ENCODE results near the gene CHST1.
A peak's percentile ranks its signal among the peaks of the same experiment; 100 is the strongest.

The CHST1 gene

GRCh38 chr11:45669956-45670355 lies 4.5 kb upstream of the CHST1 start:
- Histone ChIP-seq H3K27ac (replicated peaks; ENCODE audit: low read length) (no peak overlapping the region), H3K4me1 (ENCODE audit: control insufficient read depth in 2 of 2, insufficient read depth in 1 of 2, low read depth in 1 of 2, low read length in 2 of 2) (peaks cover 0 to 2% of the 10 kb centered on the region in 2 donors), H2AFZ (ENCODE audit: low read length) (no peak overlapping the region), H2BK5ac (ENCODE audit: low read length) (no peak overlapping the region), H3K27me3 (ENCODE audit: control insufficient read depth in 3 of 3, insufficient read depth in 3 of 3, low read depth in 1 of 3, low read length in 3 of 3) (peaks cover 0 to 68% (median 13%) of the 10 kb centered on the region in 3 experiments), H3K79me1 (ENCODE audit: low read depth, low read length) (no peaks in the 10 kb centered on the region), H4K91ac (ENCODE audit: low read depth, low read length, poor library complexity) (no peak overlapping the region), H3K9ac (ENCODE audit: low read depth, low read length, poor library complexity) (no peak overlapping the region), H3K4me3 (ENCODE audit: low read length in 2 of 2) (no peak overlapping the region), H3K9me3 (replicated peaks in 1 of 2; ENCODE audit: control insufficient read depth in 2 of 2, insufficient read depth in 1 of 2, low read depth in 1 of 2, low read length in 2 of 2) (no peaks in the 10 kb centered on the region), H3K36me3 (replicated peaks in 1 of 2; ENCODE audit: control insufficient read depth in 2 of 2, insufficient read depth in 2 of 2, low read length in 2 of 2) (no peaks in the 10 kb centered on the region), H4K8ac (ENCODE audit: low read depth, low read length) (no peak overlapping the region), H3K23ac (ENCODE audit: low read depth, low read length, poor library complexity) (no peak overlapping the region), H3K4ac (ENCODE audit: low read length) (no peak overlapping the region), H3K14ac (ENCODE audit: low read length) (no peak overlapping the region), H2BK15ac (ENCODE audit: low read length) (peak overlapping the region; percentile 81), H3K4me2 (ENCODE audit: insufficient read depth, low read length, poor library complexity, severe bottlenecking) (no peak overlapping the region), H2AK5ac (ENCODE audit: low read depth, low read length) (no peak overlapping the region), H2BK12ac (ENCODE audit: low read length) (no peak overlapping the region), H3K18ac (ENCODE audit: low read length) (no peak overlapping the region), H2BK120ac (ENCODE audit: low read depth, low read length) (no peak overlapping the region)
- WGBS, 2 donors (ENCODE audit: extremely low coverage in 2 of 2, insufficient read length in 2 of 2, insufficient replicate concordance in 1 of 2) = no CpG with 5 or more reads among the region's 4 CpGs
- no peak for DNase-seq (ENCODE audit: low spot score)

DNA sequence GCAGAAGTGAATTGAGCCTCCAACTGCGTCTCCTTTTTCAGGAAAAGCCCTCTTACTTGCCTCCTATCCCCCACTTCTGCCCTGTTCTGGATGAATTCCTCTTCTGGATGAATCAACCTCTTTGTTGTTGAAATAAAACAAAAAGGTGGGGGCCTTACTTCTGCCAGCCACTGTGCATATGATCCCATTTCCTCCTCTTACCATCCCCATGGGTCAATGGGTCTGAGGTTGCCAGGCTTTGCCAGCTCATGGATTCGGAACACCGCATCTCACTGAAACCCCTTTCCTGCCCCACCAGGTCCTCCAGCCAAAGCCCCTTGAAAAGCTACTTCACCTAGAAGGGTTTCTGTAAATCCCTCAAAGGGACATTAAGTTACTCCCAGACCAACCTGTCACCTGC lies 3.7 kb upstream of the CHST1 start:
- H3K27me3 ChIP-seq (ENCODE audit: control insufficient read depth in 3 of 3, insufficient read depth in 3 of 3, low read depth in 1 of 3, low read length in 3 of 3) = peaks cover 0 to 76% (median 21%) of the 10 kb centered on the region in 3 experiments
- no peak overlapping the region for H2BK12ac ChIP-seq (ENCODE audit: low read length)

DNA sequence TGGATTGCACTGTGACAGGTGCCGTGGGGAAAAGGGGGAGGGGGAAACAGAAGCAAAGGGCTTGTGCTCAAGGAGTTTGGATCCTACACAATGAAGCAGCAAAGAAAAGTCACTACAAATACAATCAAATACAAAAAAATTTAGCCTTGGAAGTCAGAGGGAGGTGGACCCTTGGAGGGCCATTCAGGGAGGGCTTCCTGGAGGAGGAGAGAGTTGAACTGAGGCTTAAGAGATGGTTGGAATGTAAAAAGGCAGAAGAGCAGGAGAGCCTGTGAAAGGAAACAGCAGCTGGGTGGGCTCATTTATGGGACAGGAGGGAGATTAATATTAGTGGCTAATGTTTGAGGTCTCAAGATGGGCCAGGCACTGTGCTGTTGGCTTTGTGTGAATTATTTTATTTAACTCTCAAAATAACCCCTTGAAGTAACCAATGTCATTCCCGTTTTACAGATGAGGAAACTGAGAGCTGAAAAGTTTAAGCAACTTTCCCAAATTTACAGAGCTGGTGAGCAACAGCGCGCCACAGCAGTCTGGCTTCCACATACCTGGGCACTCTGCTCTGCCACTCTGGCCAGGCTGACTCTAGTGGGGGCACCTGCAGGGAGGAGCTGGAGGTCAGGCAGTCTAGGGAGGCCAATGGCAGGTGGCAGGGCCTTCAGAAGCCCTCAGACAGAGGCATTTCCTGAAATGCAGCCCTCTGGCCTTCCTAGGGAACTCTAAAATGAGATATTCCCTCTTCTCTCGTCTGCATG lies 2.7 kb upstream of the CHST1 start:
- Histone ChIP-seq H3K4me2 (ENCODE audit: insufficient read depth, low read length, poor library complexity, severe bottlenecking) (no peak overlapping the region), H3K4ac (ENCODE audit: low read length) (no peak overlapping the region), H2AFZ (ENCODE audit: low read length) (no peak overlapping the region), H4K91ac (ENCODE audit: low read depth, low read length, poor library complexity) (no peak overlapping the region), H3K9ac (ENCODE audit: low read depth, low read length, poor library complexity) (no peak overlapping the region), H2AK5ac (ENCODE audit: low read depth, low read length) (no peak overlapping the region), H2BK15ac (ENCODE audit: low read length) (no peak overlapping the region), H3K27ac (replicated peaks; ENCODE audit: low read length) (no peak overlapping the region), H2BK12ac (ENCODE audit: low read length) (no peak overlapping the region), H4K8ac (ENCODE audit: low read depth, low read length) (no peak overlapping the region), H2BK120ac (ENCODE audit: low read depth, low read length) (no peak overlapping the region), H3K36me3 (replicated peaks in 1 of 2; ENCODE audit: control insufficient read depth in 2 of 2, insufficient read depth in 2 of 2, low read length in 2 of 2) (no peaks in the 10 kb centered on the region), H3K79me1 (ENCODE audit: low read depth, low read length) (no peaks in the 10 kb centered on the region), H3K9me3 (replicated peaks in 1 of 2; ENCODE audit: control insufficient read depth in 2 of 2, insufficient read depth in 1 of 2, low read depth in 1 of 2, low read length in 2 of 2) (no peaks in the 10 kb centered on the region), H3K14ac (ENCODE audit: low read length) (no peak overlapping the region), H3K23ac (ENCODE audit: low read depth, low read length, poor library complexity) (peak overlapping the region; percentile 56), H2BK5ac (ENCODE audit: low read length) (no peak overlapping the region), H3K4me3 (ENCODE audit: low read length in 2 of 2) (no peak overlapping the region), H3K4me1 (ENCODE audit: control insufficient read depth in 2 of 2, insufficient read depth in 1 of 2, low read depth in 1 of 2, low read length in 2 of 2) (peaks cover 5 to 8% of the 10 kb centered on the region in 2 donors), H3K18ac (ENCODE audit: low read length) (no peak overlapping the region), H3K27me3 (ENCODE audit: control insufficient read depth in 3 of 3, insufficient read depth in 3 of 3, low read depth in 1 of 3, low read length in 3 of 3) (peaks cover 0 to 86% (median 31%) of the 10 kb centered on the region in 3 experiments)
- no CpG with 5 or more reads among the region's 5 CpGs for WGBS, 2 donors (ENCODE audit: extremely low coverage in 2 of 2, insufficient read length in 2 of 2, insufficient replicate concordance in 1 of 2)
- no peak for DNase-seq (ENCODE audit: low spot score)

More for the DNA sequence above, 3.7 kb upstream of the CHST1 start:
- Histone ChIP-seq H3K23ac (ENCODE audit: low read depth, low read length, poor library complexity) (no peak overlapping the region), H3K9me3 (replicated peaks in 1 of 2; ENCODE audit: control insufficient read depth in 2 of 2, insufficient read depth in 1 of 2, low read depth in 1 of 2, low read length in 2 of 2) (no peaks in the 10 kb centered on the region), H3K27ac (replicated peaks; ENCODE audit: low read length) (no peak overlapping the region), H3K14ac (ENCODE audit: low read length) (no peak overlapping the region), H3K36me3 (replicated peaks in 1 of 2; ENCODE audit: control insufficient read depth in 2 of 2, insufficient read depth in 2 of 2, low read length in 2 of 2) (no peaks in the 10 kb centered on the region), H3K4me3 (ENCODE audit: low read length in 2 of 2) (no peak overlapping the region), H2AK5ac (ENCODE audit: low read depth, low read length) (no peak overlapping the region), H2AFZ (ENCODE audit: low read length) (no peak overlapping the region), H3K4ac (ENCODE audit: low read length) (no peak overlapping the region), H3K9ac (ENCODE audit: low read depth, low read length, poor library complexity) (no peak overlapping the region), H2BK5ac (ENCODE audit: low read length) (no peak overlapping the region), H4K91ac (ENCODE audit: low read depth, low read length, poor library complexity) (no peak overlapping the region), H3K4me2 (ENCODE audit: insufficient read depth, low read length, poor library complexity, severe bottlenecking) (no peak overlapping the region), H3K4me1 (ENCODE audit: control insufficient read depth in 2 of 2, insufficient read depth in 1 of 2, low read depth in 1 of 2, low read length in 2 of 2) (peaks cover 2 to 3% of the 10 kb centered on the region in 2 donors), H3K79me1 (ENCODE audit: low read depth, low read length) (no peaks in the 10 kb centered on the region), H2BK120ac (ENCODE audit: low read depth, low read length) (no peak overlapping the region), H4K8ac (ENCODE audit: low read depth, low read length) (no peak overlapping the region), H2BK15ac (ENCODE audit: low read length) (no peak overlapping the region), H3K18ac (ENCODE audit: low read length) (no peak overlapping the region)
- DNase-seq (ENCODE audit: low spot score) = no peak
- WGBS, 2 donors (ENCODE audit: extremely low coverage in 2 of 2, insufficient read length in 2 of 2, insufficient replicate concordance in 1 of 2) = no CpG with 5 or more reads among the region's 3 CpGs

DNA sequence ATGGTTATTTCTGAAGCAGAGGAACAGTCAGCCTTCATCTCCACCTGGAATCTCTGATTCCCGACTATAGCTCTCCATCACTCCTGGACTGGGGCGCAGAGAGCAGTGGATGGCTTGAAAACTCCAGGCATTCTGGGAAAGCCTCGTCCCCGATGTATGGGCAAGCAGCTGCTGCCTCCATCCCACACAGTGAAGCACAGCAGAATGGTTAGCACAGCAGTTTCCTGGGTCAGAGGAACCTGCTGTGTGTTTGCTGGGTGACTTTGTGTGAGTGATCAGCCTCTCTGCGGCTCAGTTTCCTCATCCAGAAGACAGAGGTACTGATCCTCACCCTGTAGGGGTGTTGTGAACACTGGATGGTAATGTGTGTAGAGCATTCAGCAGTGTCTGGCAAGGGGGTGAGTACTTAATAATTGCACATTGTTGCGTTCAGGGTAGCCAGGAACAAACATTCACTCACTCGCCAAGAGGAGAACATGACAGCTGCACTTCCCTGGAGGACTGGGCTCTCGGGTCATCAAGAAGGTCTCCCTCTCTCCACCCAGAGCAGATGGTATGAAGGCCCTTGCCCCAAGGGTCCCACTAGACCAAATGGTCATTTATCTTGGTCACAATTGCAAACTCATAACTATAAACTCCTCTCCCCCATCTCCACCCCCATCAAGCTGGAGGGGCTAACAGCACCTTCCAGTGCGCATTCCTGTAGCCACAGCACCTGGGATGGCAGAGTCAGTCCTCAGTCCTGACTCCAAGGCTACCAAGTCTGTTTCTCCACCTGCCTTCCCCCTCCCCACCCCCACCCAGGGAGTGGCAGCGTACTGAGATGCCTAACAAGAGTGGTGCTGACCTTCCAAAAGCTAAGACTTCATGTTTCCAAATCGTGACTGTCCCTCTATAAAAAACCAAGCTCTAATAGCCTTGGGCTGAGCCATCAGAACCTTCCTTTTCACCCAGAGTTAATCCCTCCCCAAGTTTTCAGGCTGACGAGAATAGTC lies 1.5 kb upstream of the CHST1 start:
- Histone ChIP-seq H3K23ac (ENCODE audit: low read depth, low read length, poor library complexity) (no peak overlapping the region), H3K27ac (replicated peaks; ENCODE audit: low read length) (no peak overlapping the region), H2BK120ac (ENCODE audit: low read depth, low read length) (no peak overlapping the region), H3K4me2 (ENCODE audit: insufficient read depth, low read length, poor library complexity, severe bottlenecking) (no peak overlapping the region), H3K18ac (ENCODE audit: low read length) (no peak overlapping the region), H3K36me3 (replicated peaks in 1 of 2; ENCODE audit: control insufficient read depth in 2 of 2, insufficient read depth in 2 of 2, low read length in 2 of 2) (no peaks in the 10 kb centered on the region), H2BK15ac (ENCODE audit: low read length) (no peak overlapping the region), H3K79me1 (ENCODE audit: low read depth, low read length) (no peaks in the 10 kb centered on the region), H4K91ac (ENCODE audit: low read depth, low read length, poor library complexity) (no peak overlapping the region), H2BK12ac (ENCODE audit: low read length) (no peak overlapping the region), H3K9me3 (replicated peaks in 1 of 2; ENCODE audit: control insufficient read depth in 2 of 2, insufficient read depth in 1 of 2, low read depth in 1 of 2, low read length in 2 of 2) (no peaks in the 10 kb centered on the region), H3K4me3 (ENCODE audit: low read length in 2 of 2) (no peak overlapping the region), H3K9ac (ENCODE audit: low read depth, low read length, poor library complexity) (no peak overlapping the region), H3K27me3 (ENCODE audit: control insufficient read depth in 3 of 3, insufficient read depth in 3 of 3, low read depth in 1 of 3, low read length in 3 of 3) (peaks cover 0 to 97% (median 39%) of the 10 kb centered on the region in 3 experiments), H3K14ac (ENCODE audit: low read length) (no peak overlapping the region), H2AFZ (ENCODE audit: low read length) (no peak overlapping the region), H3K4ac (ENCODE audit: low read length) (no peak overlapping the region), H2AK5ac (ENCODE audit: low read depth, low read length) (peak overlapping the region; percentile 21), H2BK5ac (ENCODE audit: low read length) (no peak overlapping the region), H4K8ac (ENCODE audit: low read depth, low read length) (no peak overlapping the region), H3K4me1 (ENCODE audit: control insufficient read depth in 2 of 2, insufficient read depth in 1 of 2, low read depth in 1 of 2, low read length in 2 of 2) (peaks cover 13 to 19% of the 10 kb centered on the region in 2 donors)
- no peak for DNase-seq (ENCODE audit: low spot score)
- no CpG with 5 or more reads among the region's 12 CpGs for WGBS, 2 donors (ENCODE audit: extremely low coverage in 2 of 2, insufficient read length in 2 of 2, insufficient replicate concordance in 1 of 2)
